Neural cell (in vitro differentiated cells): Measurements from ENCODE around the gene WFIKKN2. TPM values are rescaled to one million over a fixed set of nuclear protein-coding genes. Genes with fewer than 3 reads are reported as not detected.

Experiments used
- H2AFZ ChIP-seq: fragments of 200-600, 300-800 bp; sonication (generic), shearing (Covaris generic); 2 replicates; pipeline ENCODE4 v1.6.0; 2014; ENCODE audit warnings: low read depth, mild to moderate bottlenecking, antibody characterized with exemption, low read length, moderate library complexity
- H3F3A ChIP-seq: fragments of 200-600 bp; shearing (Covaris generic); 2 replicates; pipeline ENCODE4 v1.6.1; 2016; ENCODE audit warnings: mild to moderate bottlenecking, moderate library complexity, mixed read lengths, antibody characterized with exemption, low read length; ENCODE audit not compliant: insufficient read depth, poor library complexity, severe bottlenecking
- H3K27ac ChIP-seq: fragments of 200-600, 300-800 bp; sonication (generic), shearing (Covaris generic); 2 replicates; pipeline ENCODE4 v1.5.1; 2014; ENCODE audit warnings: mild to moderate bottlenecking, low read length, moderate library complexity
- H3K27me3 ChIP-seq: fragments of 300-800, 200-600 bp; sonication (generic), shearing (Covaris generic); 2 replicates; pipeline ENCODE4 v1.6.0; 2014; ENCODE audit warnings: mild to moderate bottlenecking, low read depth, low read length, moderate library complexity; ENCODE audit not compliant: insufficient read depth
- H3K36me3 ChIP-seq: fragments of 300-800, 200-600 bp; sonication (generic), shearing (Covaris generic); 2 replicates; pipeline ENCODE4 v1.5.1; 2014; ENCODE audit warnings: mild to moderate bottlenecking, antibody characterized with exemption, low read length, moderate library complexity; ENCODE audit not compliant: insufficient read depth
- H3K4me2 ChIP-seq: fragments of 300-800, 200-600 bp; sonication (generic), shearing (Covaris generic); 2 replicates; pipeline ENCODE4 v1.6.0; 2014; ENCODE audit warnings: mild to moderate bottlenecking, low read length
- H3K4me3 ChIP-seq: fragments of 300-800, 200-600 bp; sonication (generic), shearing (Covaris generic); 2 replicates; pipeline ENCODE4 v1.5.1; 2014; ENCODE audit warnings: mild to moderate bottlenecking, low read length, moderate library complexity
- H3K79me2 ChIP-seq: fragments of 200-600 bp; shearing (Covaris generic); replicated peaks from 2 replicates; pipeline ENCODE4 v1.6.0; 2014; ENCODE audit warnings: mild to moderate bottlenecking, low read length, moderate library complexity; ENCODE audit not compliant: insufficient read depth
- H3K9ac ChIP-seq: fragments of 300-800, 200-600 bp; sonication (generic), shearing (Covaris generic); 2 replicates; pipeline ENCODE4 v1.6.1; 2016; ENCODE audit warnings: mild to moderate bottlenecking, low read length, mixed read lengths
- H3K9me2 ChIP-seq: fragments of 200-600 bp; shearing (Covaris generic); 2 replicates; pipeline ENCODE4 v1.6.1; 2016; ENCODE audit warnings: mild to moderate bottlenecking, low read length, mixed read lengths; ENCODE audit not compliant: insufficient read depth
- H3K9me3 ChIP-seq: fragments of 200-600, 300-800 bp; sonication (generic), shearing (Covaris generic); 2 replicates; pipeline ENCODE4 v1.6.1; 2016; ENCODE audit warnings: mild to moderate bottlenecking, mixed run types, low read length, moderate library complexity, mixed read lengths
- H4K20me1 ChIP-seq: fragments of 200-600 bp; shearing (Covaris generic); 2 replicates; pipeline ENCODE4 v1.6.1; 2016; ENCODE audit warnings: mild to moderate bottlenecking, mixed run types; ENCODE audit not compliant: insufficient read depth
- CTCF ChIP-seq: fragments of 450-650 bp; IDR thresholded peaks from 2 replicates; pipeline ENCODE4 v1.5.1; 2014; ENCODE audit warnings: antibody characterized with exemption, mild to moderate bottlenecking, moderate library complexity; ENCODE audit not compliant: poor library complexity, severe bottlenecking
- EP300 ChIP-seq: fragments of 450-650 bp; conservative IDR thresholded peaks from 2 replicates; pipeline ENCODE4 v1.6.1; 2014; ENCODE audit warnings: antibody characterized with exemption, mild to moderate bottlenecking, moderate library complexity; ENCODE audit not compliant: poor library complexity, severe bottlenecking
- EZH2 ChIP-seq: fragments of 200-600, 300-800 bp; shearing (Covaris generic), sonication (generic); IDR thresholded peaks from 2 replicates; pipeline ENCODE4 v1.6.1; 2014; ENCODE audit warnings: antibody characterized with exemption, low read length, borderline replicate concordance, mild to moderate bottlenecking; ENCODE audit not compliant: insufficient read depth, poor library complexity, severe bottlenecking
- MXI1 ChIP-seq: fragments of 450-650 bp; conservative IDR thresholded peaks from 2 replicates; pipeline ENCODE4 v1.6.1; 2014; ENCODE audit warnings: antibody characterized with exemption, mild to moderate bottlenecking; ENCODE audit not compliant: poor library complexity, severe bottlenecking
- POLR2AphosphoS5 ChIP-seq: IDR thresholded peaks from 2 replicates; pipeline ENCODE4 v1.6.1; 2012
- RAD21 ChIP-seq: fragments of 450-650 bp; conservative IDR thresholded peaks from 2 replicates; pipeline ENCODE4 v1.6.1; 2014; ENCODE audit warnings: antibody characterized with exemption, mild to moderate bottlenecking, moderate library complexity
- SMC3 ChIP-seq: fragments of 450-650 bp; conservative IDR thresholded peaks from 2 replicates; pipeline ENCODE4 v1.6.1; 2014; ENCODE audit warnings: antibody characterized with exemption, mild to moderate bottlenecking, moderate library complexity; ENCODE audit not compliant: poor library complexity
- TAF1 ChIP-seq: IDR thresholded peaks from 2 replicates; pipeline ENCODE4 v1.6.1; 2012; ENCODE audit warnings: low read depth
- polyA plus RNA-seq: library from polyadenylated mRNA; depleted of rRNA; stranded (reverse); fragments of >200 nt; gene quantifications from 2 replicates; pipeline ENCODE4 v1.2.3, GENCODE V29; 2014
- TF ChIP-seq, protein P1 (sequence below): IDR thresholded peaks from 2 replicates; pipeline ENCODE4 v1.6.1; 2012; ENCODE audit warnings: borderline replicate concordance

WFIKKN2 gene
- polyA plus RNA-seq, 1 donor from 2014 or later, result not detected

DNA sequence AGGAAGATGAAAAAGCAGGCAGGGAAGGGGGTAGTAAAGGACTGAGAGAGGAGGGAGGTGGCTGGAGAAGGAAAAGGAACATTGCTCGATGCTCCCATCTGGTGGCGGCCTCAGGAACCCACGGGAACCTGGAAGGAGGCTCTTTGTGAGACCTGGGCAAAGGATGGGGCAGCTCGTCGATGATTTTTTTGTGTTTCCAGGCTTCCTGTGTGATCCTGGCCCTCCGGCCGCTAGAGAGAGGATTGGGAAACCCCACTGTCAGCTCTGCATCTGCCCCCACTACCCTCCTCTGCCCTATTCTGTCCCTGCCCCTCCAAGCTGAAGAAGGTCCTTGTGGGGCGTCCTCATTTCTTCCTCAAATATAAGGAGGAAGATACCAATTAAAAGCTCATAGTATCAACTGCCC lies 6.6 kb downstream of the WFIKKN2 start:
- no peaks in the 10 kb centered on the region for H3K9me2 ChIP-seq
- H4K20me1 ChIP-seq, result no peaks in the 10 kb centered on the region
- no peaks in the 10 kb centered on the region for H3K9me3 ChIP-seq
- H3K9ac ChIP-seq, result peak overlapping the region; percentile 33
- H3F3A ChIP-seq, result no peaks in the 10 kb centered on the region
- TF ChIP-seq EP300 (no peak), EZH2 (no peak), POLR2AphosphoS5 (no peak), SMC3 (peak; percentile 98), RAD21 (peak; percentile 92), TAF1 (no peak), MXI1 (no peak), CTCF (peak; percentile 93)
- TF ChIP-seq, protein P1, sequence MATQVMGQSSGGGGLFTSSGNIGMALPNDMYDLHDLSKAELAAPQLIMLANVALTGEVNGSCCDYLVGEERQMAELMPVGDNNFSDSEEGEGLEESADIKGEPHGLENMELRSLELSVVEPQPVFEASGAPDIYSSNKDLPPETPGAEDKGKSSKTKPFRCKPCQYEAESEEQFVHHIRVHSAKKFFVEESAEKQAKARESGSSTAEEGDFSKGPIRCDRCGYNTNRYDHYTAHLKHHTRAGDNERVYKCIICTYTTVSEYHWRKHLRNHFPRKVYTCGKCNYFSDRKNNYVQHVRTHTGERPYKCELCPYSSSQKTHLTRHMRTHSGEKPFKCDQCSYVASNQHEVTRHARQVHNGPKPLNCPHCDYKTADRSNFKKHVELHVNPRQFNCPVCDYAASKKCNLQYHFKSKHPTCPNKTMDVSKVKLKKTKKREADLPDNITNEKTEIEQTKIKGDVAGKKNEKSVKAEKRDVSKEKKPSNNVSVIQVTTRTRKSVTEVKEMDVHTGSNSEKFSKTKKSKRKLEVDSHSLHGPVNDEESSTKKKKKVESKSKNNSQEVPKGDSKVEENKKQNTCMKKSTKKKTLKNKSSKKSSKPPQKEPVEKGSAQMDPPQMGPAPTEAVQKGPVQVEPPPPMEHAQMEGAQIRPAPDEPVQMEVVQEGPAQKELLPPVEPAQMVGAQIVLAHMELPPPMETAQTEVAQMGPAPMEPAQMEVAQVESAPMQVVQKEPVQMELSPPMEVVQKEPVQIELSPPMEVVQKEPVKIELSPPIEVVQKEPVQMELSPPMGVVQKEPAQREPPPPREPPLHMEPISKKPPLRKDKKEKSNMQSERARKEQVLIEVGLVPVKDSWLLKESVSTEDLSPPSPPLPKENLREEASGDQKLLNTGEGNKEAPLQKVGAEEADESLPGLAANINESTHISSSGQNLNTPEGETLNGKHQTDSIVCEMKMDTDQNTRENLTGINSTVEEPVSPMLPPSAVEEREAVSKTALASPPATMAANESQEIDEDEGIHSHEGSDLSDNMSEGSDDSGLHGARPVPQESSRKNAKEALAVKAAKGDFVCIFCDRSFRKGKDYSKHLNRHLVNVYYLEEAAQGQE, result no peak
- no peak overlapping the region for H3K27ac ChIP-seq
- no peaks in the 10 kb centered on the region for H3K36me3 ChIP-seq
- peak overlapping the region; percentile 73 for H2AFZ ChIP-seq
- no peaks in the 10 kb centered on the region for H3K27me3 ChIP-seq
- H3K79me2 ChIP-seq, result no peaks in the 10 kb centered on the region
- H3K4me2 ChIP-seq, result no peak overlapping the region
- no peak overlapping the region for H3K4me3 ChIP-seq

GRCh38 chr17:50842506-50843149 lies 7.2 kb downstream of the WFIKKN2 start:
- no peaks in the 10 kb centered on the region for H3F3A ChIP-seq
- TF ChIP-seq, protein P1, result no peak
- no peak for TF ChIP-seq CTCF
- TF ChIP-seq TAF1, result no peak
- no peak for TF ChIP-seq SMC3
- no peak for TF ChIP-seq RAD21
- TF ChIP-seq EZH2, result no peak
- no peak for TF ChIP-seq MXI1
- no peak for TF ChIP-seq POLR2AphosphoS5
- no peak for TF ChIP-seq EP300
- H3K4me2 ChIP-seq, result no peak overlapping the region
- H2AFZ ChIP-seq, result no peak overlapping the region
- no peak overlapping the region for H3K9ac ChIP-seq
- no peaks in the 10 kb centered on the region for H3K9me3 ChIP-seq
- no peak overlapping the region for H3K4me3 ChIP-seq
- H3K9me2 ChIP-seq, result no peaks in the 10 kb centered on the region
- no peaks in the 10 kb centered on the region for H3K27me3 ChIP-seq
- no peaks in the 10 kb centered on the region for H3K36me3 ChIP-seq
- H4K20me1 ChIP-seq, result no peaks in the 10 kb centered on the region
- no peak overlapping the region for H3K27ac ChIP-seq
- no peaks in the 10 kb centered on the region for H3K79me2 ChIP-seq
